Measurements from ENCODE around the gene CDKL5.

CDKL5 gene

GRCh38 chrX:18647621-18648020, 222.2 kb downstream of the CDKL5 start:
- no peak for DNase-seq (ENCODE audit: low read depth in 2 of 2)

GRCh38 chrX:18649498-18649951, 224.1 kb downstream of the CDKL5 start:
- no peak for DNase-seq (ENCODE audit: low read depth in 2 of 2)

- no peak for DNase-seq (ENCODE audit: low read depth in 2 of 2)
Measured at GRCh38 chrX:18650662-18651061, 225.3 kb downstream of the CDKL5 start.

- DNase-seq (ENCODE audit: low read depth in 2 of 2): no peak
Measured at GRCh38 chrX:18652636-18653035, 227.2 kb downstream of the CDKL5 start.

- DNase-seq (ENCODE audit: low read depth in 2 of 2): no peak
Measured at GRCh38 chrX:18654875-18655836, 229.7 kb downstream of the CDKL5 start.

GRCh38 chrX:18661273-18661672, 235.9 kb downstream of the CDKL5 start:
- no peak for DNase-seq (ENCODE audit: low read depth in 2 of 2)

GRCh38 chrX:18664947-18665346, 239.5 kb downstream of the CDKL5 start:
- no peak for DNase-seq (ENCODE audit: low read depth in 2 of 2)

GRCh38 chrX:18666614-18667013, 241.2 kb downstream of the CDKL5 start:
- no peak for DNase-seq (ENCODE audit: low read depth in 2 of 2)

- DNase-seq (ENCODE audit: low read depth in 2 of 2): no peak
Measured at GRCh38 chrX:18668071-18668835, 242.8 kb downstream of the CDKL5 start.

GRCh38 chrX:18672008-18672407, 246.6 kb downstream of the CDKL5 start, which contains the start of gene RS1:
Gene RS1 (minus strand): TSS chrX:18672108. CDS start chrX:18672068, 40 bp downstream.
- no peak for DNase-seq (ENCODE audit: low read depth in 2 of 2)

- DNase-seq (ENCODE audit: low read depth in 2 of 2): no peak
Measured at GRCh38 chrX:18674417-18674787, 249.0 kb downstream of the CDKL5 start.

- DNase-seq (ENCODE audit: low read depth in 2 of 2): peak; percentile 51 to 53
Measured at GRCh38 chrX:18674788-18675735, 249.7 kb downstream of the CDKL5 start.

GRCh38 chrX:18676050-18676449, 250.6 kb downstream of the CDKL5 start:
- DNase-seq (ENCODE audit: low read depth in 2 of 2): no peak

- DNase-seq (ENCODE audit: low read depth in 2 of 2): no peak
Measured at GRCh38 chrX:18676470-18676869, 251.1 kb downstream of the CDKL5 start.

- DNase-seq (ENCODE audit: low read depth in 2 of 2): no peak
Measured at GRCh38 chrX:18677161-18677869, 251.9 kb downstream of the CDKL5 start.

- no peak for DNase-seq (ENCODE audit: low read depth in 2 of 2)
Measured at GRCh38 chrX:18681996-18682395, 256.6 kb downstream of the CDKL5 start.

GRCh38 chrX:18682979-18683387, 257.6 kb downstream of the CDKL5 start:
- DNase-seq (ENCODE audit: low read depth in 2 of 2): no peak

- no peak for DNase-seq (ENCODE audit: low read depth in 2 of 2)
Measured at GRCh38 chrX:18687856-18688495, 262.6 kb downstream of the CDKL5 start.

GRCh38 chrX:18691431-18691830, 266.0 kb downstream of the CDKL5 start:
- DNase-seq (ENCODE audit: low read depth in 2 of 2): no peak

- no peak for DNase-seq (ENCODE audit: low read depth in 2 of 2)
Measured at GRCh38 chrX:18692541-18692940, 267.1 kb downstream of the CDKL5 start.

Data from stimulated activated CD4-positive, alpha-beta T cell treated with anti-CD3 and anti-CD28 coated beads, Interleukin-1b, Interleukin-23, amount 100 ng/mL, for 1 hour (primary cell).